ENCODE results near the gene TREML1.

GRCh38 chr6:41132254-41132653 is 21.9 kb downstream of the TREML1 start:
- TF ChIP-seq POLR2A (IDR thresholded peaks at IDR 0.05; ENCODE audit: low read length) (no peak), GATA1 (IDR thresholded peaks at IDR 0.05; ENCODE audit: low read depth, low read length) (no peak)

All from erythroblast (primary cell).